Activated CD8-positive, alpha-beta memory T cell treated with anti-CD3 and anti-CD28 coated beads for 36 hours (primary cell): ENCODE measurements around the gene SPINT3. TPM values are rescaled to one million over a fixed set of nuclear protein-coding genes. Genes with fewer than 3 reads are reported as not detected.

ENCODE experiments used
- CTCF ChIA-PET: fragments of 350-600 bp; sonication (Branson Sonifier 250); formaldehyde crosslinking; loops from one replicate; lab custom pipeline; 2021; ENCODE audit warnings: antibody characterized with exemption; lab: Charles Lee
- POLR2A ChIA-PET: fragments of 350-600 bp; sonication (Branson Sonifier 250); formaldehyde crosslinking; loops from one replicate; lab custom pipeline; 2021; ENCODE audit warnings: antibody characterized with exemption; lab: Charles Lee
- total RNA-seq, 2 experiments: library from RNA; stranded (reverse); gene quantifications; one replicate each; pipeline ENCODE4 v1.2.3, GENCODE V29; 2021

The SPINT3 gene, protein sequence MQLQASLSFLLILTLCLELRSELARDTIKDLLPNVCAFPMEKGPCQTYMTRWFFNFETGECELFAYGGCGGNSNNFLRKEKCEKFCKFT
- not detected for total RNA-seq

DNA sequence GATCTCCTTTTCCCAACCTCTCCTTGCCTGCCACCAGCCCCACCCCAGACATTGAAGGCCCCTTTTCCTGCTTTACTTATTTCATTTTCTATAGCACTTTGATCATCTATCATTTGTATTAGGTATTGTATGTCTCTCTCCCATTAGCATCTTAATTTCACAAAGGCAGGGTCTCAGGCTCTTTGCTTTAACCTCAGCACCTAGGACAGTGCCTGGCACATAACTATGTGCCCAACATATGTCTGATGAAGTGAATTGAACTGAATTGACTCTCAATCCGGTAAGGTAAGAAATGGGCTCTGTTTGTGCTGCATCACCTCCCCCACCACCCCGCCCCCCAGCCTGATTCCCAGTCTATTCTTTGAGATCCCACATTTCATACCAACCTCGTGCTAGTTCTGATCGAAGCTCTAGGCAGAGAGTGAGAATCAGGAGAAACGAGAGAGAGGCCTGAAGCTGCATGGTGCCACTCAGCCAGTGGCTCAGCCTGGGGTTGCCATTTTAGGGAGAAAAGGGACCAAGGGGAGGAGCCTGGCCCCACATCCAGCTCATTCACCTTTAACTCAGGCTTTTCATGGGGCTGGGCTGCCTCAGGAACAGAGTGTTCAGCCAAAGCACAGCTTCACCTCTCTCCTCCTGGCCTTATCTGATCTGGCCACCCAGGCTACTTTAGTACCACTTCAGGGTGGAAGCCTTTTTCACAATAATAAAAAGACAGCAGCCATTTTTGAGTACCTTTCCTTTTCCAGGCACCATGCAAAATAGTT, at the start of gene SPINT3:
Gene SPINT3 (minus strand): TSS at position 476 of the 767 bp plus-strand sequence. CDS start 14 bp downstream, at position 462.
- CTCF ChIA-PET = interaction anchor here (1.4 kb wide), 1 partner anchor 10 kb away, joined by 3 read pairs; no protein-coding TSS in a partner anchor

DNA sequence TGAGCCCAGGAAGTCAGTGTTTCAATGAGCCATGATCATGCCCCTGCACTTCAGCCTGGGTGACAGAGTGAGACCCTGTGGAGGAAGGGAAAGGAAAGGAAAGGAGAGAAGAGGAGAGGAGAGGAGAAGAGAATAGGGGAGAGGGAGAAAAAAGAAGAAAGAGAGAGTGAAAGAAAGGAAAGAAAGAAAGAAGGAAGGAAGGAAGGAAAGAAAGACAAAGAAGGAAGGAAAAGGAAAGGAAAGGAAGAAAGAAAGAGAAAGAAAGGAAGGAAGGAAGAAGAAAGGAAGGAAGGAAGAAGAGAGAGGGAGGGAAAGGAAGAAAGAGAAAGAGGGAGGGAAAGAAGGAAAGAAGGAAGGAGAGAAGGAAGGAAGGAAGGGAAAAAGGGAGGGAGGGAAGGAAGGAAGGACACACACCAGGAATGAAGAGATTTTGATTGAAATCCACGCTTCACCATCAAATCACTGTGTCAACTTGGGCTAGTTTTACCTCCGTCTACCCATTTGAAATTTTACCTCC, 49.4 kb upstream of the SPINT3 start:
- POLR2A ChIA-PET = no interaction called here
- CTCF ChIA-PET = no interaction called here

More for the DNA sequence above, at the start of gene SPINT3:
- POLR2A ChIA-PET = no interaction called here

DNA sequence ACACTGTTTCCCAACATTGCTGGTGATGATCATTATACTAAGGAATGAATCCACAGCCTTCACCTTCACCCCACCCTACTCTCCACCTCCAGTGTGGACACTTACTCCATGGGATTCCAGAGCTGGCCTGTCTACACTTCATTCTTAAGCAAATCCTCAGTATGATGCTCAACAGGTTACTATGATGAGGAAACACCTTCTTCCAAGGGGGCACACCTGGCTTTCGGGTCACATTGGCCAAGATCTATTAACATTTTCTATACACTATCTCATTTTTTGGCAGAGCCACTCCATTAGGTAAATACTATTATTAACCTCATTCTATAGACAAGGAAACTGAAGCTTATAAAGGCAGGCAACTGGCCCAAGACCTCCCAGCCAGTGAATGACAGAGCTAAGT, 39.8 kb upstream of the SPINT3 start:
- POLR2A ChIA-PET = no interaction called here
- CTCF ChIA-PET = no interaction called here

DNA sequence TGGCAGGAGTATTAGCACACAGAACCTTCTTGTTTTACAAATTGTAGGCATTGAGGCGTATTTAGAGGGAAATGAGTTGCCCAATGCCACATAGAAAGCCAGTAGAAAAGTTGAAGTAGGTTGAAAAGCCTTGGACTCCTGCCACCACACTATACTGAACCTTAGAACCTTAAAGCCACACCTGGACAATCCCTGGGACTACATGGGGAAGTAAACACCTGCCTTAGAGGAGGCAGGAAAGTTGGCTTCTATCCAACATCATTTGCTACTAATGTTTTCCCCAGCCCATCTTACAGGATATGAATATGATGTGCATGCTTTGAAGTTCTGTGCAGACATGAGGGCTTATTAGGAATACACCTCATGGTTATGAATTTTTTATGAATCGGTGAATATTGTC, 37.0 kb upstream of the SPINT3 start:
- ChIA-PET CTCF (no interaction called here), POLR2A (no interaction called here)

DNA sequence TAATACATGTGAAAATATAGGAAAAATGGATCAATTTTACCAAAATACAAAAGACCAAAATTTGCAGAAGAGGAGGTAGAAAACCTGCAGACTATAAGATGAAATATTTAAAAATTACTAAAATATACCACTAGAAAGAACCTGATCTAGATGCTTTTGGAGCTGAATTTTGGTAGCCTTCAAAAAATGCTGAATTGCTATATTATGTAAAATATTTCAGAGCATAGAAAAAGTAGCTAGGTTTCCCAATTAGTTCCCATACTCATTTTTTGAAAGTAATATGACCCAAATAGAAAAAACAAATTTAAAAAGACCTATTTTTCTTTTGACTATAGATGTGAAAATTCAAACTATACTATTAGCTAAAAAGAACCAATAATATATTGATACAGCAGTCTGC, 35.3 kb upstream of the SPINT3 start:
- POLR2A ChIA-PET = no interaction called here
- CTCF ChIA-PET = no interaction called here

DNA sequence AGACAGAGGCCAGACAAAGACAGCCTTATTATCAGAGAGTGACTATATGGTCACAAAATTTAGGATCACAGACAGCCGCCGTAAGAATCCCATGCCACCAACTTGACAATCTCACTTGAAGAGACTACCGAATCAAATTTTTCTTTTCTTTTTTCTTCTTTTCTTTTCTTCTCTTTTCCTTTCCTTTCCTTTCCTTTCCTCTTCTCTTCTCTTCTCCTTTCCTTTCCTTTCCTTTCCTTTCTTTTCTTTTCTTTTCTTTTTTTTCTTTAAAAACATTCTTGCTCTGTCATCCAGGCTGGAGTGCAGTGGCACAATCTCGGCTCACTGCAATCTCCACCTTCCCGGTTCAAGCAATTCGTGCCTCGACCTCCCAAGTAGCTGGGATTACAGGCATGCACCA, 33.0 kb upstream of the SPINT3 start:
- POLR2A ChIA-PET = no interaction called here
- CTCF ChIA-PET = no interaction called here

DNA sequence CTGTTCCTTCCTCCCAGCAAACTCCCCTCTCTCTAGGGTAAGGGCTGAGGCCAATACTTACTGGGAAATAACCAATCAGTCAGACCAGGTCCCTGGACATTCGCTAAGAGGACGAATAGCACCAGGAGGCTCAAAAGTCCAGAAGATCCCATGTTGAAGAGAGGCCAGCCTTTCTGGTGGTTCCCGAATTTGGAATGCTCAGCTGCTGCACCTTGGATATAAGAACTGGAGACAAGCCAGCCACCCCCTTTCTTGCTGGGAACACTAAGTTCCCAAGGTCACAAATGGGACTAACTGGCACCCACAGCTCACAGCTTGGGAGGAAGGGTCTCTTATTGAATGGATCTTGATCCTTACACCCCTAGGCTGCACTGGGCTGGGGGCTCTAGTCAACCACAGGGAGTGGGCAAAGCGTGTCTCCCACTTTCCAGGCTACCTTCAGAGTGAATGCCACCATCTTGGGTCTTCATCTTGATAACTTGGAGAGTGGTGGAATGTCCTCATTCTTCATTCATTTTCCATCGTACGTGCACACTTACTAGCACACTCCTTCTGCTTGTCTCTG, 31.9 kb upstream of the SPINT3 start, which contains the start of gene EPPIN:
Gene EPPIN (minus strand): TSS at position 196 of the 565 bp plus-strand sequence. CDS start 44 bp downstream, at position 152.
- ChIA-PET CTCF (no interaction called here), POLR2A (no interaction called here)

DNA sequence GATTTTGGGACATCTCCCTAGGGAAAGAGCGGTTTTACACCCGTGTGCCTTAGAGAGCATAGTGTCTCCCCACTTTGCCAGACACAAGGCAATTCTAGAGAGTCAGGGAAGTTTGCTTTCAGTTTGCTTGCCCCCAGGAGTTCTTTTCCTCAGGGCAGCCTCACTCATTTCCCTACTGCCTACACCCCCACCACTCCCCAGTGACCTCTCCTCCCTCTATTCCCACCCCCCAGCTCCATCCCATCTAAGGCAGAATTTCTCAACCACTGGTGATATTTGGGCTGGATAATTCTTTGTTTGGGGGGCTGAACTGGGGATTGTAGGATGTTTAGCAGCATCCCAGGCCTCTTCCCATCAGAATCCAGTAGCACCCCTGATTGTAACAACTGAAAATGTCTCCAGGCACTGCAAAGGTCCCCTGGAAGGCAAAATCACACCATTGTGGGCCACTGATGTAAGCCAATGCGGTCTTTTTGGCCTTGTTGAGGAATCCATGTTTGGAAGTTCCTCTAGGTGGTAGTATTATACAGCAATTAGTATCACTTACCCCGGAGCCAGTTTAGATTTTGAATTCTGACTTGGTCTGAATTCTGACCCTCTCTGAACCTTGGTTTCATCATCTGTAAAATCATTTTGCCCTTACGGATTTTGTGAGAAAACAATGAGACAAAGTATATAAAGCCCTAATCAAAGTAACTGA, 30.5 kb upstream of the SPINT3 start:
- CTCF ChIA-PET = no interaction called here
- POLR2A ChIA-PET = no interaction called here

DNA sequence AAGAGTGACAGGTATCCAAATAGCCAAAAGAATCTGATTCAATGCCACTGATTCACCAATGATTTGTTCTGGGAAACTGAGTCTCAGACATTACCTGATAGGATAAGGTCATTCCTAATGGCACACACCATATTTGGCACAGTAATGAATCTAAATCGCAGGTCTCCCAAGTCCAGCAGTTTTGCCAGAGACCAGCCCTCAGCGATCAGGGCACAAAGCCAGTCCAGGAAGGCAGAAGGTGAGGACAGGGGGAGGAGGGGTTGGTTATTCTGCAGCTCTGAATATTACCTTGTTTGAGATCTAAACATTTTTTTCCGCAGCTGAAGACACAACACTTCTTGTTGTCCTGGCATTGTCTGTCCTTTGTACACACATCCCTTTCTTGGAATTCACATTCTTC, 29.9 kb upstream of the SPINT3 start:
- CTCF ChIA-PET = no interaction called here
- POLR2A ChIA-PET = no interaction called here

DNA sequence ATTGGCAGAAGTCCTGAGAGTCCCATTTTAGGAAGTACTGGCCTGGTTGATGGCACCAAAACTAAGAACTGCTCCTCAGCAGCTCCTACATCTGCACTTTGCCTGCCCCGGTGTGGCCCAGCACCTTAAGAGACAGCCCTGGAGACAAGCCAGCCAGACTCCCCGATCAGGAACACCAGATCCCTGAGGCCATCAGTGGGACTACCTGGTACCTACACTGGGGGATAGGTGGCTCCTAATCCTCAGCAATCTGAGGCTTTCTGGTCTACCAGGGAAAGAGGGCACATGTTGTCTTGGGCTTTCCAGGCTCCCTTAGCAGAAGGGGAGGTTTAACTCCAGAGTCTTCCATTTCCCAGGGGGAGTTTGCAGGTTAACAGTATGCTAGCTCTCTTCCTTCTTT, 24.0 kb upstream of the SPINT3 start, which contains the start of gene WFDC6:
Gene WFDC6 (minus strand): TSS at position 101 of the 400 bp plus-strand sequence. CDS start 75 bp downstream, at position 26.
- ChIA-PET POLR2A (no interaction called here), CTCF (interaction anchor here (0.9 kb wide), 1 partner anchor 14 kb away, joined by 3 read pairs; no protein-coding TSS in a partner anchor)

DNA sequence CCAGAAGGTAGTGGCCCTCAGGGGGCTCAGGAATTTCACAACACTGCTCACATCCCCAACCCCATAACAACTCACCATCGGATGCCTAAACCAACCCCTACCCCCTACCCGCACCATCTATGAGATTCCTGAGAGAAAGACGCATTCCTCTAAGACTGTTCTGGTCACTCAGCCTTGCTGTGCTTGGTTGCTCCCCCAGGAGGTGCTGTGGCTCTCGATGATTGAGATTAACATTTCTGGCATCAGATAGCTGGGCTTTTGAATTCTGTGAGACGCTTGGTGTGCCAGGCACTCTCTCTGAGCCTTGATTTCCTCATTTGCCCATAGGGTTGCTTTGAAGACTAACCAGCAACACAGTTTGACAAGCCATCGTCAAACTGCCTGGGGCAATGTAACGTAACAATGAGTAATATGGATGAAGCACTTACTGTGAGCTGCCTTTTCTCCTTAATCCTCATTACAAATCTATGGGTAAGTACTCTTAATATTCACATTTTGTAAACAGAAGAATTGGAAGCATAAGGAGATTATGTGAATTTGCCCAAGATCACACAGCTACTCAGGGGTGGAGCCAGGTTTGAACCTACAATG, 22.9 kb upstream of the SPINT3 start:
- POLR2A ChIA-PET = no interaction called here
- CTCF ChIA-PET = interaction anchor here (0.9 kb wide), 1 partner anchor 15 kb away, joined by 3 read pairs; no protein-coding TSS in a partner anchor

DNA sequence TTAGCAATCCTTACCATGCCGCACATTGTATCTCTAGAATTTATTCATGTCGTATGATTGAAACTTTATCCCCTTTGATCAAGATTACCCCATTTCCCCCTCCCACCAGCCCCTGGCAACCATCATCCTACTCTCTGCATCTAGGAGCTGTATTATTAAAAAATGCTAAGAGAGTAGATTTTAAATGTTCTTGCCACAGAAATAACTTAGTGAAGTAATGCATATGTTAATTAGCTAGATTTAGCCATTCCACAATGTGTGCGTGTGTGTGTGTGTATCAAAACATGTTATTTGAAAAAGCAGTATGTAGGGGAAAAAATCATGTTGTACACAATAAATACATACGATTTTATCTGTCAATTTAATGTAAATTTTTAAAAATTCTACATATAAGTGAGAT, 11.9 kb upstream of the SPINT3 start:
- CTCF ChIA-PET = interaction anchor here (0.7 kb wide), 1 partner anchor 264 kb away, joined by 3 read pairs; no protein-coding TSS in a partner anchor
- POLR2A ChIA-PET = no interaction called here

DNA sequence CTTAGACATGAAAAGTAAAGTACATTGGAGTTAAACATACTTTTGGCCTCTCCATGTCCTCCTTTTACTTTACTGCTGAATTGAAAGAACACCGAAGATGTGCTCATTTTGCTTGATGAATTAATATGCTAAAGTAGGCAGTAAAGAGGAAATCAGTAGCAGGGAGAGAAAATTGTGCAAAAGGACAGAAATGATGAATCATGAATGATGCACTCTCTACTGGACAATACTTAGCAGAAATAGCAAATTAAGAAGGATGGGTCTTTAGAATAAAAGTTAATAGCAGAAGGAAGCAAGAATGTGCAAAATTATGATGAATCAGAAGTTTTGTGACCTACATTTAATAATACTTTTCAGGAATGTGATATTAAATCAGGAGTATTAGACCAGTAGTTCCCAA, 8.4 kb upstream of the SPINT3 start:
- ChIA-PET POLR2A (no interaction called here), CTCF (no interaction called here)

DNA sequence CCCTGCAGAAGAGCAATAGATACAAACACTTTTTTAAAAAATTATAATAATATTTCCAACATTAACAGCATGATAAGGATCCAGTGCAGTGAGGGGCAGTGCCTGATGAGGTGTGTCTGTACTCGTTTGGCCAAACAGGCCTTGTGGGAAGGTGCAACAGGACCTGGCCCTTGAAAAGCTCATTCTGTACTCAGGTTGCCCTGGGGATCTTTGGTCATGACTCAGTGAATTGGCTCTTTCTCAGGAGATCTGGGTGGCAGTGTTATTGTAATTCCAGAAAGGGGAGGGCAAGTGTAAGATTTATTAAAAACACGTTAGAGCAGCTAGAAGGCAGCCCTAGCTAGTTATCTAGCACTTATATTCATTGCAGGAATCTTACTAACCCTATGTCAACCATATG, 2.9 kb upstream of the SPINT3 start:
- POLR2A ChIA-PET = no interaction called here
- CTCF ChIA-PET = no interaction called here

DNA sequence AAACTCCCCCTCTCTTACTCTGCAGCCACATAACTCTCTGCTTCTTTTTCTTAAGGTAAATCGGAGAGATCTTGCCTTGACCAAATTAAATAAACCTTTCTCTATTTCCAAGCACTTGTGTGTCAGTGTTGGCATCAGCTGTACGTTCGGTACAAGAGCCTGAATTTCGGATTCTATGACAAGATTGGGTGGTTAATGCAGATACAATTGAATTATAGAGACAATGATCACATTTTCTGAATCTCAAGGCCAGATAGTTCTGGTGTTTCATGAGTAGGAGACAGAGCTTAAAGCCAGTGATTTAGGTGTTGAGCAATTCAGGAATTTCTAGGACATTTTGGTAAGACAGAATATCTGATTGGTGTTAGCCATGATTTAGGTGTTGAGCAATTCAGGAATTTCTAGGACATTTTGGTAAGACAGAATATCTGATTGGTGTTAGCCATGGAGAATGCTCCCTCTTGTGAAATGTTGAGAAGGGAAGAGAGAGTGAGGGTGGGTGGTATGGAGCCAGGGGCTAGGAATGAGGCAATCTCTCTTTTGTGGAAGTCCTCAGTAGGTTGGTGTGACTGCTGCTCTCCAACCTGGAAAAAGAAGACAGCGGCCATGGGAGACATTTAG, 5.1 kb downstream of the SPINT3 start:
- CTCF ChIA-PET = no interaction called here
- POLR2A ChIA-PET = no interaction called here

DNA sequence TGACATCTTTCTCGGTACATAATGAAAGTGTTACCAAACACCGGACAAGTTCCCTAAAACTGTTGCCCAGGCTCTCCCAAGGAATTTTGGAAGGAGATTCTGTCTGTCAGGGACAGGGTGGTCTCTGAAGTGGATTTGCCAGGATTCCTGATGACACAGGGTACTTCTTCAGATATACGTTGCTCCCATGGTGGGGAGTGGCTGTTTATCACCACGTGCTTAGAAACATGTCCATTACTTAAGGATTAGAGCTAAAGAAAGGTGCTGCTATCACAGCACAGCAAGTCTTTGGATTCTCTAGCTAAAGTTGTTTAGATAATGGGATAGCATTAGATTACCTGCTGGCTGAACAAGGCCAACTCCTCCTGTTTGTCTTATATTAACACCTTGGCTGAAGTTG, 6.3 kb downstream of the SPINT3 start:
- ChIA-PET POLR2A (no interaction called here), CTCF (no interaction called here)

DNA sequence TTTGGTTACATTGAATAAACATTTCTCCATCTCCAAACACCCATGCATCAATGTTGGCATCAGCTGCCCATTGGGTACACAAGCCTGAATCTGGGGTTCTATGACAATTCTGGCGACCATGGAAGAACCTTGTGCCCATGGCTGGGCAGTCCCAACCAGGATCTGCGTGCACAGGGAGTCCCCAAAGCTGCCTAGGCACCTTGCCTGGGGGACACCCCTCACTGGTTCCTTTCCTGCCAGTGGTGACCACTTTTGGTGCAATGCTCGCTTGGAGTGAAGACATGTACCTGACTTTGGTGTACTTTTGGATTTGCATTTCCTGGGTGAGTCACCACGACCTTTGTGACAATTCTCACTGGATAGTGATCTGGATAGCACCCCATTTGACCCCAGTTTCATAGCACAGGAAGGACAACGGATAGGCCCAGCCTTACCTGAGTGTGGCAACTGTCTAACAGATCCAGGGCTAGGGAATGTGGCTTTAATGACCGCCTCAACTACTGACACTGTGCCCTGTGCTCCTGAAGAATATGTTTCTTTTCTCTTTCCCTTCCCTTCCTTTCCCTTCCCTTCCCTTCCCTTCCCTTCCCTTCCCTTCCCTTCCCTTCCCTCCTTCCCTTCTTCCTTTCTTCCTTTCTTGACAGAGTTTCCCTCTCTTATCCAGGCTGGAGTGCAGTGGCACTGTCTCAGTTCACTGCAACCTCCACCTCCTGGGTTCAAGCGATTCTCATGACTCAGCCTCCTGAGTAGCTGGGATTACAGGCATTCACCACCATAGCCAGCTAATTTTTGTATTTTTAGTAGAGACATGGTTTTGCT, 7.1 kb downstream of the SPINT3 start:
- ChIA-PET CTCF (no interaction called here), POLR2A (no interaction called here)
